IMR-90 (cell line): ENCODE data around the gene EPB41L2. TPM values are rescaled to one million over a fixed set of nuclear protein-coding genes. Genes with fewer than 3 reads are reported as not detected.

Experiments used
- ATAC-seq: fragments of 200-7000 bp; cut with Tn5 transposase; 2 replicates; pipeline ENCODE4 v1.9.1; 2020; ENCODE audit warnings: low read depth, mild to moderate bottlenecking, moderate library complexity
- BruUV-seq: library from RNA; stranded (reverse); fragments of 400-500 nt; replicated peaks from 2 replicates; lab custom pipeline; 2021; lab: Mats Ljungman, UMichigan
- CTCF ChIA-PET: fragments of 300-600 bp; formaldehyde crosslinking; extraction: SDS; loops from one replicate; lab custom pipeline; 2021; ENCODE audit warnings: antibody characterized with exemption; lab: Yijun Ruan, JAX
- POLR2A ChIA-PET: fragments of 300-600 bp; sonication (Branson Sonifier 250); formaldehyde crosslinking; loops from one replicate; lab custom pipeline; 2022; ENCODE audit warnings: antibody characterized with exemption; ENCODE audit not compliant: unreplicated experiment; lab: Charles Lee
- DNase-seq: peaks from one replicate; pipeline ENCODE4 v3.0.0; 2013
- H2AFZ ChIP-seq: replicated peaks from 2 replicates; pipeline ENCODE3; 2013; ENCODE audit warnings: low read length, mild to moderate bottlenecking; ENCODE audit not compliant: poor library complexity
- H2AK5ac ChIP-seq: 2 replicates; pipeline ENCODE4 v1.6.1; 2013; ENCODE audit warnings: low read depth, low read length, inconsistent platforms
- H2AK9ac ChIP-seq: replicated peaks from 2 replicates; pipeline ENCODE3; 2013; ENCODE audit warnings: mild to moderate bottlenecking, low read depth, low read length, moderate library complexity; ENCODE audit not compliant: poor library complexity
- H2BK120ac ChIP-seq: 2 replicates; pipeline ENCODE4 v1.6.1; 2013; ENCODE audit warnings: low read depth, low read length, inconsistent platforms
- H2BK15ac ChIP-seq: 3 replicates; pipeline ENCODE4 v1.6.1; 2013; ENCODE audit warnings: low read depth, low read length, inconsistent platforms
- H2BK20ac ChIP-seq: 2 replicates; pipeline ENCODE4 v1.6.1; 2013; ENCODE audit warnings: low read depth, mild to moderate bottlenecking, inconsistent platforms, low read length, moderate library complexity
- H2BK5ac ChIP-seq: 2 replicates; pipeline ENCODE4 v1.6.1; 2013; ENCODE audit warnings: mild to moderate bottlenecking, low read depth, low read length, inconsistent platforms; ENCODE audit not compliant: poor library complexity, severe bottlenecking
- H3K14ac ChIP-seq: replicated peaks from 2 replicates; pipeline ENCODE4 v1.6.1; 2013; ENCODE audit warnings: low read depth, low read length, inconsistent platforms
- H3K18ac ChIP-seq: 2 replicates; pipeline ENCODE4 v1.6.1; 2013; ENCODE audit warnings: low read depth, low read length, control low read depth
- H3K23ac ChIP-seq: 2 replicates; pipeline ENCODE4 v1.6.1; 2013; ENCODE audit warnings: low read depth, low read length, inconsistent platforms
- H3K27ac ChIP-seq: 2 replicates; pipeline ENCODE4 v1.5.1; 2013; ENCODE audit warnings: mild to moderate bottlenecking, control low read depth, low read length; ENCODE audit not compliant: insufficient read depth
- H3K27me3 ChIP-seq: 2 replicates; pipeline ENCODE4 v1.6.1; 2013; ENCODE audit warnings: low read length; ENCODE audit not compliant: control insufficient read depth, insufficient read depth
- H3K36me3 ChIP-seq: 2 replicates; pipeline ENCODE4 v1.6.1; 2013; ENCODE audit warnings: low read length, mixed read lengths; ENCODE audit not compliant: control insufficient read depth, insufficient read depth
- H3K4ac ChIP-seq: 2 replicates; pipeline ENCODE4 v1.6.1; 2013; ENCODE audit warnings: low read depth, low read length, inconsistent platforms
- H3K4me1 ChIP-seq: 2 replicates; pipeline ENCODE4 v1.6.1; 2013; ENCODE audit warnings: low read length, mixed read lengths; ENCODE audit not compliant: control insufficient read depth, insufficient read depth
- H3K4me2 ChIP-seq: 2 replicates; pipeline ENCODE4 v1.6.1; 2013; ENCODE audit warnings: low read depth, mild to moderate bottlenecking, control low read depth, low read length, moderate library complexity
- H3K4me3 ChIP-seq: 2 replicates; pipeline ENCODE4 v1.5.1; 2013; ENCODE audit warnings: low read depth, mild to moderate bottlenecking, control low read depth, low read length, moderate library complexity; ENCODE audit not compliant: insufficient read depth
- H3K56ac ChIP-seq: 2 replicates; pipeline ENCODE4 v1.6.1; 2013; ENCODE audit warnings: low read length, inconsistent platforms; ENCODE audit not compliant: insufficient read depth; ENCODE audit errors: extremely low read depth
- H3K79me1 ChIP-seq, 2 experiments: 2 replicates each; pipeline ENCODE4 v1.6.1; 2013; ENCODE audit warnings: low read length in 2 of 2, inconsistent platforms in 1 of 2, low read depth in 1 of 2
- H3K9ac ChIP-seq: 2 replicates; pipeline ENCODE4 v1.6.1; 2013; ENCODE audit warnings: low read depth, low read length, control low read depth
- H3K9me1 ChIP-seq: 2 replicates; pipeline ENCODE4 v1.6.1; 2013; ENCODE audit warnings: low read length, inconsistent platforms; ENCODE audit not compliant: insufficient read depth
- H3K9me3 ChIP-seq: 2 replicates; pipeline ENCODE4 v1.6.1; 2013; ENCODE audit warnings: low read length; ENCODE audit not compliant: control insufficient read depth, insufficient read depth
- H4K20me1 ChIP-seq: 2 replicates; pipeline ENCODE4 v1.6.1; 2013; ENCODE audit warnings: low read length, inconsistent platforms; ENCODE audit not compliant: insufficient read depth
- H4K5ac ChIP-seq: 2 replicates; pipeline ENCODE4 v1.6.1; 2013; ENCODE audit warnings: mild to moderate bottlenecking, low read depth, low read length, control low read depth
- H4K8ac ChIP-seq, 2 experiments: 2 replicates each; pipeline ENCODE4 v1.6.1; 2013; ENCODE audit warnings: low read depth in 2 of 2, low read length in 2 of 2, control low read depth in 1 of 2, inconsistent platforms in 1 of 2
- H4K91ac ChIP-seq: 2 replicates; pipeline ENCODE4 v1.6.1; 2013; ENCODE audit warnings: low read depth, low read length, inconsistent platforms; ENCODE audit not compliant: insufficient read depth
- CEBPB ChIP-seq: IDR thresholded peaks from 2 replicates; pipeline ENCODE4 v1.6.1; 2012; ENCODE audit warnings: low read depth, low read length, improper control_type of control experiment
- ELK1 ChIP-seq: fragments of 150-350 bp; IDR thresholded peaks from 2 replicates; pipeline ENCODE4 v1.6.1; 2016; ENCODE audit warnings: low read depth, mild to moderate bottlenecking, low read length, moderate library complexity, borderline replicate concordance
- MAFK ChIP-seq: IDR thresholded peaks from 2 replicates; pipeline ENCODE4 v1.6.1; 2012; ENCODE audit warnings: low read depth, low read length, improper control_type of control experiment
- MAZ ChIP-seq: IDR thresholded peaks from 2 replicates; pipeline ENCODE4 v1.6.1; 2012; ENCODE audit warnings: low read depth, mild to moderate bottlenecking, low read length, improper control_type of control experiment, moderate library complexity, borderline replicate concordance
- MXI1 ChIP-seq: IDR thresholded peaks from 2 replicates; pipeline ENCODE4 v1.6.1; 2012; ENCODE audit warnings: low read depth, mild to moderate bottlenecking, low read length, moderate library complexity, borderline replicate concordance
- NFE2L2 ChIP-seq: fragments of 150-350 bp; IDR thresholded peaks from 2 replicates; pipeline ENCODE4 v1.6.1; 2016; ENCODE audit warnings: low read depth, mild to moderate bottlenecking, low read length
- POLR2A ChIP-seq: IDR thresholded peaks from 2 replicates; pipeline ENCODE4 v1.6.1; 2012; ENCODE audit warnings: mild to moderate bottlenecking, low read depth, low read length
- RAD21 ChIP-seq: IDR thresholded peaks from 2 replicates; pipeline ENCODE4 v1.6.1; 2012; ENCODE audit warnings: low read length, improper control_type of control experiment
- RCOR1 ChIP-seq: IDR thresholded peaks from 2 replicates; pipeline ENCODE4 v1.6.1; 2012; ENCODE audit warnings: mild to moderate bottlenecking, low read length, improper control_type of control experiment; ENCODE audit not compliant: insufficient replicate concordance
- RFX5 ChIP-seq: IDR thresholded peaks from 2 replicates; pipeline ENCODE4 v1.8.0; 2012; ENCODE audit warnings: low read depth, mild to moderate bottlenecking, low read length, moderate library complexity
- SMC3 ChIP-seq: fragments of 150-350 bp; IDR thresholded peaks from 2 replicates; pipeline ENCODE4 v1.6.1; 2016; ENCODE audit warnings: low read depth, mild to moderate bottlenecking, antibody characterized with exemption, low read length, moderate library complexity
- USF2 ChIP-seq: fragments of 150-350 bp; IDR thresholded peaks from 2 replicates; pipeline ENCODE4 v1.6.1; 2017; ENCODE audit warnings: mild to moderate bottlenecking, antibody characterized with exemption, low read length, low read depth
- WGBS, 2 experiments: methylation state at CpG; one replicate each; pipeline versions ENCODE4 v1.1.5 to v1.1.7; 2013; ENCODE audit warnings: missing lambda C conversion rate in 2 of 2; ENCODE audit not compliant: insufficient read length in 1 of 2; ENCODE audit errors: extremely low coverage in 2 of 2; 5-methylcytosine and 5-hydroxymethylcytosine counted together
- dilution Hi-C: fragments of 300-500 bp; cut with HindIII; formaldehyde crosslinking; loops from one replicate; pipeline ENCODE4 v1.14.3; 2018; ENCODE audit warnings: low sequenced_read_pairs; ENCODE audit not compliant: unreplicated experiment
- in situ Hi-C: fragments of 300-500 bp; cut with MboI; formaldehyde crosslinking; loops from 3 replicates; pipeline ENCODE4 v1.14.3; 2019; ENCODE audit warnings: low sequenced_read_pairs, inconsistent platforms, mixed read lengths
- intact Hi-C: fragments of 100-400 bp; cut with micrococcal nuclease; formaldehyde crosslinking; loops from 2 replicates; pipeline ENCODE4 v1.10.0; 2022
- polyA plus RNA-seq, 3 experiments: library from polyadenylated mRNA; depleted of rRNA; stranded (reverse); fragments of >200 nt; gene quantifications; 2 replicates each; pipeline ENCODE4 v1.2.3, GENCODE V29; 2012; ENCODE audit warnings: low replicate concordance in 1 of 3
- total RNA-seq: library from RNA; depleted of rRNA; stranded (reverse); fragments of >200 nt; gene quantifications from 2 replicates; pipeline ENCODE4 v1.2.3, GENCODE V29; 2012
- TF ChIP-seq, protein P1 (sequence below): conservative IDR thresholded peaks from 2 replicates; pipeline ENCODE4 v1.5.1; 2012; ENCODE audit warnings: mild to moderate bottlenecking, low read depth, low read length, improper control_type of control experiment

The EPB41L2 gene
- total and polyA plus RNA-seq, 2 of the 4 experiments (the other 2 are of a cell fraction): 85.7 to 99.8 TPM

- TF ChIP-seq SMC3: no peak
Measured at GRCh38 chr6:131053546-131054240, 9.4 kb downstream of the EPB41L2 start (continued).

- dilution Hi-C loops (no loop called here), in situ Hi-C loops (no loop called here), intact Hi-C loops (no loop called here)
- Histone ChIP-seq H3K9me1 (0 out of 2 replicates have a peak, but pooled peaks cover 2% of the 10 kb centered on the region), H3K9me3 (peaks cover 26% of the 10 kb centered on the region), H4K20me1 (peaks cover 32% of the 10 kb centered on the region; the same call in 1 of the 2 replicates), H2AFZ (no peak overlapping the region), H2BK5ac (no peak overlapping the region), H4K91ac (no peak overlapping the region), H4K8ac (no peak overlapping the region), H3K18ac (no peak overlapping the region), H3K14ac (no peak overlapping the region), H3K4me3 (no peak overlapping the region), H2BK20ac (no peak overlapping the region), H2AK5ac (no peak overlapping the region), H3K4ac (no peak overlapping the region), H2BK120ac (no peak overlapping the region), H3K56ac (no peak overlapping the region), H3K23ac (no peak overlapping the region), H3K36me3 (peaks cover 15% of the 10 kb centered on the region), H3K4me2 (no peak overlapping the region), H3K9ac (no peak overlapping the region), H3K27ac (no peak overlapping the region), H3K4me1 (no peaks in the 10 kb centered on the region; the same call in 1 of the 2 replicates), H2AK9ac (no peak overlapping the region), H2BK15ac (no peak overlapping the region), H3K27me3 (no peaks in the 10 kb centered on the region), H4K5ac (no peak overlapping the region), H3K79me1 (peaks cover 45 to 71% of the 10 kb centered on the region in 2 experiments)
- ChIA-PET POLR2A (no interaction called here), CTCF (interaction anchor here (0.6 kb wide), 1 partner anchor 162 kb away, joined by 4 read pairs; no protein-coding TSS in a partner anchor)
- ATAC-seq: no peak
- no CpG with 5 or more reads among the region's 4 CpGs for WGBS, 2 experiments
- no TSS peak for BruUV-seq
- DNase-seq: no peak
- TF ChIP-seq MXI1: no peak
- TF ChIP-seq USF2: no peak
- TF ChIP-seq CEBPB: no peak
- no peak for TF ChIP-seq SMC3
- TF ChIP-seq NFE2L2: no peak
- TF ChIP-seq RFX5: no peak
- TF ChIP-seq ELK1: no peak
- TF ChIP-seq MAZ: no peak
- TF ChIP-seq, protein P1, sequence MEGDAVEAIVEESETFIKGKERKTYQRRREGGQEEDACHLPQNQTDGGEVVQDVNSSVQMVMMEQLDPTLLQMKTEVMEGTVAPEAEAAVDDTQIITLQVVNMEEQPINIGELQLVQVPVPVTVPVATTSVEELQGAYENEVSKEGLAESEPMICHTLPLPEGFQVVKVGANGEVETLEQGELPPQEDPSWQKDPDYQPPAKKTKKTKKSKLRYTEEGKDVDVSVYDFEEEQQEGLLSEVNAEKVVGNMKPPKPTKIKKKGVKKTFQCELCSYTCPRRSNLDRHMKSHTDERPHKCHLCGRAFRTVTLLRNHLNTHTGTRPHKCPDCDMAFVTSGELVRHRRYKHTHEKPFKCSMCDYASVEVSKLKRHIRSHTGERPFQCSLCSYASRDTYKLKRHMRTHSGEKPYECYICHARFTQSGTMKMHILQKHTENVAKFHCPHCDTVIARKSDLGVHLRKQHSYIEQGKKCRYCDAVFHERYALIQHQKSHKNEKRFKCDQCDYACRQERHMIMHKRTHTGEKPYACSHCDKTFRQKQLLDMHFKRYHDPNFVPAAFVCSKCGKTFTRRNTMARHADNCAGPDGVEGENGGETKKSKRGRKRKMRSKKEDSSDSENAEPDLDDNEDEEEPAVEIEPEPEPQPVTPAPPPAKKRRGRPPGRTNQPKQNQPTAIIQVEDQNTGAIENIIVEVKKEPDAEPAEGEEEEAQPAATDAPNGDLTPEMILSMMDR: no peak
- no peak for TF ChIP-seq RCOR1
- no peak for TF ChIP-seq MAFK
- TF ChIP-seq POLR2A: no peak
- no peak for TF ChIP-seq RAD21
Measured at GRCh38 chr6:131052181-131052580, 10.9 kb downstream of the EPB41L2 start.
